ENCODE measurements around the gene FILIP1L.

GRCh38 chr3:99947356-99947755 is 166.9 kb downstream of the FILIP1L start:
- no peak for TF ChIP-seq POLR2AphosphoS5 (IDR thresholded peaks at IDR 0.05)
- TF ChIP-seq, protein P1, sequence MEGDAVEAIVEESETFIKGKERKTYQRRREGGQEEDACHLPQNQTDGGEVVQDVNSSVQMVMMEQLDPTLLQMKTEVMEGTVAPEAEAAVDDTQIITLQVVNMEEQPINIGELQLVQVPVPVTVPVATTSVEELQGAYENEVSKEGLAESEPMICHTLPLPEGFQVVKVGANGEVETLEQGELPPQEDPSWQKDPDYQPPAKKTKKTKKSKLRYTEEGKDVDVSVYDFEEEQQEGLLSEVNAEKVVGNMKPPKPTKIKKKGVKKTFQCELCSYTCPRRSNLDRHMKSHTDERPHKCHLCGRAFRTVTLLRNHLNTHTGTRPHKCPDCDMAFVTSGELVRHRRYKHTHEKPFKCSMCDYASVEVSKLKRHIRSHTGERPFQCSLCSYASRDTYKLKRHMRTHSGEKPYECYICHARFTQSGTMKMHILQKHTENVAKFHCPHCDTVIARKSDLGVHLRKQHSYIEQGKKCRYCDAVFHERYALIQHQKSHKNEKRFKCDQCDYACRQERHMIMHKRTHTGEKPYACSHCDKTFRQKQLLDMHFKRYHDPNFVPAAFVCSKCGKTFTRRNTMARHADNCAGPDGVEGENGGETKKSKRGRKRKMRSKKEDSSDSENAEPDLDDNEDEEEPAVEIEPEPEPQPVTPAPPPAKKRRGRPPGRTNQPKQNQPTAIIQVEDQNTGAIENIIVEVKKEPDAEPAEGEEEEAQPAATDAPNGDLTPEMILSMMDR (IDR thresholded peaks at IDR 0.05), result no peak
- TF ChIP-seq POLR2A (IDR thresholded peaks at IDR 0.05), result no peak
